Embryonic facial prominence (tissue), 1 donor: Measurements from ENCODE around the gene PTPN20.
"Not testable (repeated sequence)": the region's sequence is repeated elsewhere in the genome, so short reads cannot be mapped to it uniquely, and the experiment has no call there.

Source experiments
- DNase-seq: peaks from one replicate; pipeline ENCODE4 v3.0.0-alpha.2; 2016; ENCODE audit errors: extremely low spot score

Gene PTPN20, protein sequence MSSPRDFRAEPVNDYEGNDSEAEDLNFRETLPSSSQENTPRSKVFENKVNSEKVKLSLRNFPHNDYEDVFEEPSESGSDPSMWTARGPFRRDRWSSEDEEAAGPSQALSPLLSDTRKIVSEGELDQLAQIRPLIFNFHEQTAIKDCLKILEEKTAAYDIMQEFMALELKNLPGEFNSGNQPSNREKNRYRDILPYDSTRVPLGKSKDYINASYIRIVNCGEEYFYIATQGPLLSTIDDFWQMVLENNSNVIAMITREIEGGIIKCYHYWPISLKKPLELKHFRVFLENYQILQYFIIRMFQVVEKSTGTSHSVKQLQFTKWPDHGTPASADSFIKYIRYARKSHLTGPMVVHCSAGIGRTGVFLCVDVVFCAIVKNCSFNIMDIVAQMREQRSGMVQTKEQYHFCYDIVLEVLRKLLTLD

DNA sequence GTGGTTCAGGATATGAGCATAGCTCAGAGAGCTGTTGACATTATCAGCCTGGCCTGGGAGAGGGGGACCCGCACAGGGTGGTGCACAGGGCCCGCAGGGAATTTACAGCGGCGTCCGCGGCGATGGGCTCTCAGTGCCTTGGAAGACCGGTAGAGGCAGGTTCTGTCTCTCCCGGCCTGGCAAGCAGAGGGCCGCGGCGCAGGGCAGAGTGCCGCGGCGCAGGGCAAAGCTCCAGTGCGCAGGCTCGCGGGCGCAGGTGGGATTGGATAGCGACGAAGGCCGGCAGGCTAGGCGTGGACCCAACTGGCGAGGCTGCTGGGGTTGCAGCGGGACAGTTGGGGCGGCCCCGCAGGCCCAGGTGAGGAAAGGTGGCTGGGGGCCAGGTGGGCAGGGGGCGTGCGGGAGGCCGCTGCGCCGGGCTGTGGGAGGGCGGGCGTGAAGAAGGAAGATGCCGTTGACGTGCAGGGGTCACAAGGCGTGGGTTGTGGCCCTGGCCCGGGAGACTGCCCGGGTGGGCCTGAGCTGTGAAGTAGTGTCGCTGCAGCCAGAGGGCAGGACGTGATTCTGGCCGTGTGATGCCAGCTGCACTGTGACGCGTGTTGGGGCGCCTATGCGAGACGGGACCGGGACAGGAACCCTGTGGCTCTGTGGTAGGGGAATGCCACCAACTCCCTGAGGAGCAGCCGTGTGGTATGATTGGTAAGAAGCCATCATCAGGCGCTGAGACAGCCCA is at the start of gene PTPN20:
PTPN20 (plus strand) TSS at position 285 of the 733 bp plus-strand sequence. CDS start 21,072 bp downstream, outside the sequence.
- DNase-seq: not testable (repeated sequence)

DNA sequence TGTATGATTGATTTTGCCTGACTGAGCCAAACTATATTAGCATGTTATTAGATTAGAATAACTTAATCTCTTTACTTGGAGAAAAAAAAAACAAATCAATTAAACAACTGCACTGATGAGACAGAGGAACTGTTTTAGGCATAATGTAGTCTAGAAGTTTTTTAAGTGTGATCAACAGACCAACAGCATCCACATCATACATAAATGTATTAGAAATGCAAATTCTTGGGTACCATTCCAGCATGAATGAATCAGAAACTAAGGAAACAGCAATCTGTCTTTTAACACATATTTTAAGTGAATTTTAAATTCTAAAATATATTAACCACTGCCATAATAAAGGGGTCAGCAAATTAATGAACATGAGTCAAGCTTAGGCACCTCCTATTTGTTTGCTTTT is 41.5 kb upstream of the PTPN20 start:
- DNase-seq: not testable (repeated sequence)

DNA sequence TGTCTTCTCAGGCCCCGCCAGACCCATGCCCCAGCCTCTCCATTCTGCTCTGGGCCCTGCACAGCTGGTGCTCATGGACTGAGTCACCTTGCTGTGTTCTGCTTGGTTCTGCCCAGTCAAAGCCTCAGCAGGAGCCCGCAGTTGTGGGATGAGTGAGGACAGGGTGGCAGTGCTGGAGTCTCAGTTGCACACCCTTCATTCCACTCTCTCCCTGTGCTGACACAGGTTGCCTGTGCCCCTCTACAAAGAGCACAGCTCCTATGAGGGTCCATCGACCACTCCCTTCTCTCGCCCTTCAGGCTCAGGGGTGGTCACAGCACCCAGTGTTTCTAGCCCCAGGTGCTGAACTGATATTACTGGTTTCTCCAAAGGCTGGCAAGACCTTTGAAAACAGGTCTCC is 39.6 kb upstream of the PTPN20 start:
- not testable (repeated sequence) for DNase-seq

DNA sequence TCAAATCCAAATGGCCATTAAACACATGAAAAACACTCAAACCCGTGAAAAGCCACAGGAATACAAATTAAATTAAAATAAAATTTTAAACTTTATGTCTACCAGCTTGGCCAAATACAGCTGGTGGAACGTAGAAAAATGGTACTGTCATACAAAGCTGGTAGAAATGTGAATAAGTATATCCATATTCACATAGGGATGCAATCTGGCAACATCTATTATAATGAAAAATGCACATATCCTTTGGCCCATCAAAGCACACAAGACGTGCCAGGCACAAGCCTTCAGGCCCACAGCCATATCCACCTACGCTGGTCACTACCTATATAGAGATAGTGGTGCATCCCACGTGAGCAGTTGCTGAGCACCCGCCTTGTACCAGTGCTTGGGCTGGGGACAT is 35.9 kb upstream of the PTPN20 start:
- DNase-seq: not testable (repeated sequence)

DNA sequence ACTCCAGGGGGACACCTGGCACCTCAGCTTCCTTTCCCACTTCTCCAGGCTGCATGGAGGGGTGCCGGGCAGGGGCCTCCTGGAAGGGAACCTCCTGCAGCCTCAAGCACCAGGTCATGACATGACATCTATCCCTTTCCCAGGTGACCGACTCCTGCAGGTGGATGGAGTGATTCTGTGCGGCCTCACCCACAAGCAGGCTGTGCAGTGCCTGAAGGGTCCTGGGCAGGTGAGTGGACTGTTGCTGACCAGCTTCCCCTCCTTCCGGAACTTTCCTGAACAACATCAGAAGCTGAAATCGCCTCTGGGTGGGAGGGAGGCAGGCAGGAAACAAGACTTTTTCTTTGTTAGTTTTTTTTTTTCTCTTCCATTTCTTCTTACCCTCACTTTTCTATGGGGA is 34.5 kb upstream of the PTPN20 start:
- DNase-seq: not testable (repeated sequence)

DNA sequence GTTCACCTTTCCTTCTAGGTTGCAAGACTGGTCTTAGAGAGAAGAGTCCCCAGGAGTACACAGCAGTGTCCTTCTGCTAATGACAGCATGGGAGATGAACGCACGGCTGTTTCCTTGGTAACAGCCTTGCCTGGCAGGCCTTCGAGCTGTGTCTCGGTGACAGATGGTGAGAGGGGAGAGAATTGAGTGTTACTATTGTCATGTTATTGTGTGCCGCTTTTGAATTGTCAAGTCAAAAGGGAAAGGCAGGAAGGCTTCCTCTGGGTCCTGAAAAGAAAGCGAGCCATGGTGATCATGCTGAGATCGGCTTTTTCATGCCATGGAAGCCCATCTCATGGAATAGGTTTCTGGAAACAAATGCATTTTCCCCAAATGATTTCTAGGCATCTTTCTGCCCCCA is 32.5 kb upstream of the PTPN20 start:
- not testable (repeated sequence) for DNase-seq

DNA sequence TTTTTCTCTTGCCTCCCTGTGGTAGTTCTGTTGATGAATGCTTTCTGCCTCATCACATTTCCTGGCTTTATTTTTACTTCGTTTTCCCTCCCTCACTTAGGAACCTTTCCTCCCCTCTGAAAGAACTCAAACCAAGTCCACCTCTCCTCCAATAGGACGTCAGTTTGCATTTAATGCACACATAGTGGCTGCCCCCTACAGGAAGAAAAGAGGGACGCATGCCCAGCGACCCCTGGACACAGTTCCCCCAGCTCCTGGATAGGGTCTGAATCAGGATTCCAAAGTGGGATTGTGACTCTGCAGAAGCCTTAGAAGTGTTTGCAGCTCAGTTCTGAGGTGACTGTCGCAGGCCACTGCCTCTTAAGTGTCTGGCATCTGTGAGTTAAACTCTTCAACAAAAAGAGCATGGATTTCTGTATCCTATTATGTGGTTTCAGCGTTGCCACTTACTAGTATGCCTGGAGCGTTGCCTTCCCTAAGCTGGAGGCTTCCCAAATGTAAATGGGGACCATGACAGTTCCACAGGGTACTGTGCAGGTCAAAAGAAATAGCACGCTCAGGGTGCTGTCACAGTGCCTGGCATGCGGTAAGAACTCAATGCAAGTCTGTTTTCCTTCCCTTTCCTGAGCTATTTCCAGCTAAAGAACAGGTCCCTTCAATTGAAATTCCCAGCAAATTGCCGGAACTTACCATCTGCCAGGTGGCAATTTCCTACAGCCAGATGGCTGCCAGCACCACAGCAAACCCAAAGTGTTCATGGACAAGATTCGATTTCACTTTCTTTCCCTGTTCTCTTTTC is 20.2 kb upstream of the PTPN20 start:
- DNase-seq: not testable (repeated sequence)

DNA sequence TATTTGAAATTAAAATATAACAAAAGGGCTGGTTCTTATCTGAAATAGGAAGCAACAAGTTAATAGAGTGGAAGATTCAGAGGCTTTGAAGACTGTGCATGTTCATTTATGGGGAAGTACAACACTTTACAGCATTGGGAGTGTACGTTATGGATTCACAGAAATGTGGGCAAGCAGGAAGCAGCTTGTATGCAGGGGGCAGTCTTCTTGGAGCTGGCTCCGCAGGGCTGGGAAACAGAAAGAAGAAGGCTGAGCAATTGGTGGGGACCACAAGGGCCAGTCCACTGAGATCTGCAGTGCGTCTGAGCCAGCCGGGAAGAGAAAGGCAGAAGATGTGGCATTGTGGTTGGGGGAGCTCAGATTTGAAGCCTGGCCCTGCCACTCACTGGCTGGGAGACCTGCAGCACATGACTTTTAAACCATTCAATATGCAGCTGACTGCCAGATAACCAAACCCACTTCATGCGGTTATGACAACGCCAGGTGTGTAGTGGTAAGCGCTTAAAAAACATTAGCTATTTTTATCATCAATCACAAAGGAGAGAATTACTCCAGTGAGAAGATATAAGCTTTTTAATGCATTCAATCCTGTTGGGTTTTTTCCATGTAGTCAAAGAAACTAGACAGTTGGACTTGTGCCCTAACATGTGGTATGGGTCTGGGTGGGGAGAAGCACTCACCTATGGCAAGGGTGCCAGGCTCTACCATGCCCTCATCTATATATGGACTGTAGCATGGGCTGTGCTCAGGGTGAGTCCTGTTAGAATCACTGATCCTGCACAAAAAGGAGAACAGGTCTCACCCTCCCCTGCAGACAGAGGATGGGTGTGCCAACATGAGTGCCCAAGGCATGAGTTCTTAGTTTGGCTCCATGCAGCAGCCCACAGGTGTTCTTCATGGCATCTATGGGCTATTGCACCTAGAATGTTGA is 14.2 kb upstream of the PTPN20 start:
- DNase-seq: not testable (repeated sequence)

DNA sequence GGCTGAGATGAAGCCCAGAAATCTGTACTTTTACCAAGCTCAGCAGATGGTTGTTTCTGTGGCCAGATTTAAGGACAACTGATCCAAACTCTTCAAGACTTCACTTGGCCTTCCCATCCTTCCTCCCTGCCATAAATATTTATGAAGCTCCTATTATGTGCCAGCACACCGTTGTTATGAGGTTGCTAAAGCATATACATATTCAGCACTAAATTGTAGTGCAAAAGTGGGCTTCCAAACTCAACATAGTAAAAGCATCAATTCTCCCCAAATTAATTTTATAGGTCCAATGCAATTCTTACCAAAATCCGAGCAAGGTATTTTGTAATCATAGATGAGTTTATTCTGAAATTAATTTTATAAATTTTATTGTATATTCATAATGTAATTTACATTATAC is 10.0 kb upstream of the PTPN20 start:
- DNase-seq: not testable (repeated sequence)

DNA sequence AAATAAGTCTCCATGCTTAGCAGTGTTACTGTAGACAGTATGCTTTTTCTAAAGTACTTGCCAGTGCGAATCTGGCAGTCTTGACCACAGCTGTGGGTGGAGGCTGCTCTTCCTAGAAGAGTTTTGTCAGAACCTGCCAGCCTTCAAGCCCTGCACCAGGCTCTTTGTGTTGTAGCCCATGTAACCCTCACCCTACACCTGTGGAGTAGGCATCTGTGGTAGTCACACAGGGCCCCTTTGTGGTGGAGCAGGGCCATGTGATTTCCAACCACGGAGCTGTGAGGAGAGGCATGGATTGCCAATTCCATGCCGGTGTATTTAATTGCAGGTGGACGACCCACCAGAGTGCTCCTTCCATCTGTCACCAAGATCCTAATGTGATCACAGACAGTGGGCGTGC is 7.4 kb upstream of the PTPN20 start:
- DNase-seq: not testable (repeated sequence)

DNA sequence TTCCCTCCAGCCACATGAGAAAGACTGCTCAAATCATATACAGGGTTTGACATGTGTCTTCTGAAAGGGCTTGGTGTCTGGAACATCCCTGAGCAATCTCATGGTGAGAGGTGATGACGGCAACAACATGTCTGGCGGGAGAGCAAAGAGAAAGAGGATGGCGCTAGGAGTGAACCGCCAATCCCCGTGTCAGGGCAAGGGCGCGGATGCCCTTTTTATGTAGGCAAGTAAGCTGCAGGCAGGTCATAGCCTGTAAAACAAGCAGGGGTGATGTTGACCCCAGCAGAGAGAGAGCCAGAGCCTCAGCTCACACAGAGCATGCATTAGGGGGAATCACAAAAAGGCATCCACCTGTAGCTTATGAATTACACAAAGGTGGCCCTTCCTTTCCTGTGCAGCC is 4.9 kb upstream of the PTPN20 start:
- not testable (repeated sequence) for DNase-seq

DNA sequence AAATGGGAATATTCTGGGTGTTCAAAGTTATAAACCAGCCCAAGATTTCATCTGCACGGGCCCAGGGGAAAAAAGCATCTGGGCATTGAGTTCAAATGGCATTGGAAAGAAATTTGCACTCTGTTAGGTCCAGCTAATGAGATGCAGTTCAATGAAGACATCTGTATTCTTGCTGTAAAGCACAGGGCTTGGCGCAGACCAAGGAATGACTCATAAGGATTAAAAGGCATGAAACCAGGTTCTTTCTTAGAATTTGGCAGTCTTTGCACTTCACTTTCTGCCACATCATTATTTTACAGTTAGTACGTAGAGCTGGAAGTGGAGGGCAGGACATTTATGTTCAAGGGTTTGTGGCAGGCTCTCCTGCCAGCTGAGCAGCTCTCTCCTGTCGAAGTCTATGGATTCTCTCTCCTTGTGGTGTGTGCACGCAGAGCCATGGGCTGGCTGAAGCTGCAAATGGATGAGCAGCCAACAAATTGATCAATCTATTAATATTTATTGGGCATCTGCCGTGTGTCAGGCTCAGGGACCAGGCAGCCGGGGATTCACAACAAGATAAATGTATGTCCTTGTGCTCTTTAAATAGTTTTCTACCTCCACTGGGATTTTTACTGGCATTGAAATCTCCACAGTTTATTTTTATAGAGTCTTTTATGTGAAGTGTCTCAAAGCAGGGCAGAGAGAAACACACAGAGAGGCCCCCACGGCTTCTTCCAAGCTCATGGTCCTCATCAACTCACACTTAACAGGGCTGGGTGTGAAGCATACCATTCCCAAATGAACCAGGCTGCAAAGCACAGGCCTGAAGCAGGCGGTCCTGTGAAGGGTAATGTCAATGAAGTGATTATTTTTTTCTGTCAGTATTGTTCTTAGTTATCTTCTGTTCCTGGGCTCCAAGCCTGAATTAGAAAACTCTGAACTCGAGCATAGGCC is 3.8 kb upstream of the PTPN20 start:
- not testable (repeated sequence) for DNase-seq

DNA sequence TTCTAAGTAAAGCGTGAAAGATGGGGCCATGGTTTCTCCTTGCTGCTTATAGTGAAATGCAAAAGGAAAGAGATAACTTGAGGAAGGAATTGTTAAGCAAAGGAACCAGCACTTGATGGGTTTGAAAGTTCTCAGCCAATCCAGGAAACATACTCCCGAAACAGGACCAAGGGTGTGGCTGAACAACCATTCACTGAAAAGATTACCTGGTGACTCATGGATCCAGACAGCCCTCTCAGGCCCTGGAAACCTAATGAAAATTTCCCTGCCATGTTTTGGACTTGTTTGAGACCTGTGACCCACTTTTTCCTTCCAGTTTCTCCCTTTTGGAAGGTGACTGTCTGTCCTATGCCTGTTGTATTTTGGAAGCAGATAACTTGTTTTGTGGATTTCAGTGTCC is 11.3 kb downstream of the PTPN20 start:
- not testable (repeated sequence) for DNase-seq

DNA sequence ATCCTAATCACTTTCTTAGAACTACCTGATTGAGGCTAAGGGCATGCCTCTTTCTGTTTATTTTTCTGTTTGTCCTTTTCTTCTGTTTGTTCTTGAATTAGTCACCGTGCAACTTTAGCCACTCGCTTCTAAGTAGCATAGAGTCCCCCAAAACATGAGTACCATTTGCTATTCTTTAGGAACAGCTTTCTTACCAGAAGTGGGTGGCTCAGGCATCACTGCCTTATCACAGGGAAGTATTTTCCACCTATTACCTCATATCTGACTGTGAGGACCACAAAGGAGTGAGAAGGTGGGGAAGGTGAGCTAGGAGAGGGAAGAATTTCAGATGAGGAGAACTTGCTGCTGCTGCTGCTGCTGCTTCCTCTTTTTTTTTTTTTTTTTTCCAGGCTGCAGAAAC is 13.9 kb downstream of the PTPN20 start:
- not testable (repeated sequence) for DNase-seq

DNA sequence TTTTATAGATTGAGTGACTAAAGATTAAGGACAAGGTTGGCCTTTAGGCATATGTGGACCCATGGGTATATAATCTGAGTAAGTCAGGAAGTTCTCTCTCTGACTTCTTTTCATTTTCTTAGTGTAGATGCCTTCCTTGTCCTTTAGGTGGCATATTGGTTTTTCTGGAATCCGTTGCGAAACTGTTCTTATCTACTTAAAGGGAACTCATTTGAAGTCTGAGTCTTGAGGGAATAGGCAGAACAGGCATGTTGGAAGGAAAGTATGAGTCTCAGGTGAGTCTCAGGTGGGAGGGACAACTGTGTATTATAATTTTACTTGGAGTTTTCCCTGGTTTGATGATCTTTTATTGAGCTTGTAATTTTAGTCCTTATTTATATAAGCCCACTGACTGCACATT is 14.6 kb downstream of the PTPN20 start:
- not testable (repeated sequence) for DNase-seq

DNA sequence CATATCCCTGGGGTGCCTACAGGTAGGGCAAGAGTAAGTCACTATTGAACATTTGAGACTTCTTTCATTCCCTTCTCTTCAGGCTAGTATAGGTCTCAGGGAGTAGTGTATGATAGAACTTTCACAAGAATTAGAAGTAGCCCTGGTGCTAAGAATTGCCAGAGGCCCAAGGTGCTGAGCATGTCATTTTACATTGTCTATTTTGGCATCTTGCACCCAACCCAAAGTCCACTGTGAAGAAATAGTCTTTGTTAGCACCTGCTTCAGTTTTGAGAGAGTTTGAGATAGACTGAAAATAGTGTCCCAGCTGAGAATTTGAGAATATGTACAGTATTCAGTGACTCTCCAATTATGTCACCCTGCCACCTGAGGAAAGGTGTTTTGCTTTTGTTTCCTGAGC is 17.6 kb downstream of the PTPN20 start:
- not testable (repeated sequence) for DNase-seq

DNA sequence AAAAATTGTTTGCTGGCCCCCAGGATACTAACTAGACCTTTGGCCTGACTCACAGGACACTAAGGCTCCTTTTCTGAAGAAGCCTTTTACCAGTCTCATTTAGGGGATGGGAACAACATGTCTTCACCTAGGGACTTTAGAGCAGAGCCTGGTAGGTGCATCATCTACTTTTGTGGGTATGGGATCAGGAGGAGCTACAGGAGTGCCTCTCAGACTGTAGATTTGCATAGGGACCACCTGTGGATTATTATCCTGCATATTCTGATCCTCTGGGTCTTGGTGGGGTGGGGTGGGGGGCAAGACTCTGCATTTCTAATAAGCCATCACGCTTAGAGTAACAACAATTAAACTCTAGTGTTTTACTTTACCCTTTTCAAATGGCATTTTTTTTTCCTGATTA is 21.2 kb downstream of the PTPN20 start:
- not testable (repeated sequence) for DNase-seq

DNA sequence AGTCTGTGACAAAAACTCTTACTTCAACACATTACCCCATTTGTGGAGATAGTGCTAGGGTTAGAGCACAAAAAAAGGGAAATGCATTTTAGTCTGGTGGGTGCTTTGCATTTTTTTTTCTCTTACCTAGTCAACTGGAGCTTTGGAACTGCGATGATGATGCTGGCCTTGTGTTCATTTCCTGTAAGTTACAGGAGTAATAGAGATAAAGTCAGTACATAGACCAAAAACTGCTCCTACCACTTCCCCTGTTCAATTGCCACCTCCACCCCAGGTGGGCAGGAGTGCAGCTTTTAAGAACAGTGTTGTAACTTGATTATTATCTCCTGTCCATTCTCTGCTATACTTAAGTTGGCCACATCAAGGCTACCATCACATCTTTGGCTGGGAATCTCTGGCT is 29.9 kb downstream of the PTPN20 start:
- not testable (repeated sequence) for DNase-seq

DNA sequence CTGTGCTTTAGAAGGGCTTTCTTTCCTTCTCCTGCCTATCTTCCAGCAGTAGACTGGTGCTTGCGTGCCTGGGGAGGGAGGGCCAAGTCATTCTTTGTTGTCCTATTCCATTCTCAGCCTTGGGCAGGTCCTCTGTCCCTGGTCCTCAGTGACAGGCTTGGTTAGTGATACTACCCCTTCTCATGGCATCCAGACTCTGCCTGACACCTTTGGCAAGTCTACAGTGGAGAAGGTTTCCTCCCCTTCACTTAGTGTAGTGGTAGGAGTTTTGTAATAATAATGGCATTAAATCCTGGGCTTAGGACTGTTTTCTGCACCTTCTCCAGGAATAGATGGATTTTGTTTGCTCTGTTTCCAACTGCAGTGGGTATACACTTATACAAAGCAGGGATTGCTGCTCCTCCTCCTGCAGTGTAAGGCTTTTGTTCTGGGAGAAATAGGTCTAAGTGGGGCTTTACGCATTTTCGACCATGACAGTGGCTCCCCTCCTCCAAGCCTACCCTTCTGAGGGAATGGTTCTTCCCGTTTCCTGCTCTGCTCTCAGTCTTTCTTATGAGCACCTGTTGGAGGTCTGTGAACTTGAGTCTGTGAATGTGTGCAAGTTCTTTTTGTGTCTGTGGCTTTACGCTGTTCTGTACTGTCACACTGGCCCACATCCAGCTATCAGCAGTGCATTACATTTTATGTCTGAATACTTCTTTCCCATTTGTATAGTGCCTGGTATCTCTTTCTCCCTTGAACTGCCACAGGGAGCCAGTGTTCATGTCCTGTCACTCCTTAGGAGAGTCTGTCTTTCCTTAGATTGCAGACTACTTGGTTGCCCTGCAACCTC is 37.7 kb downstream of the PTPN20 start:
- not testable (repeated sequence) for DNase-seq
